ENCODE measurements around the gene TUBD1. TPM values are rescaled to one million over a fixed set of nuclear protein-coding genes. Genes with fewer than 3 reads are reported as not detected.
A peak's percentile ranks its signal among the peaks of the same experiment; 100 is the strongest.
"Not testable (repeated sequence)": the region's sequence is repeated elsewhere in the genome, so short reads cannot be mapped to it uniquely, and the experiment has no call there.

Gene TUBD1
- total and polyA plus RNA-seq, 4 donors = 11.0 to 16.1 (median 12.4) TPM

- WGBS (ENCODE audit: insufficient coverage) = no CpG with 5 or more reads among the region's 7 CpGs
- H3K4me1 ChIP-seq (ENCODE audit: control insufficient read depth, insufficient read depth, low read length); H3K27me3 ChIP-seq (ENCODE audit: control insufficient read depth, insufficient read depth, low read length); H3K27ac ChIP-seq (ENCODE audit: low read depth, low read length); H3K36me3 ChIP-seq (ENCODE audit: control insufficient read depth, insufficient read depth, low read length); H3K9me3 ChIP-seq (ENCODE audit: control insufficient read depth, insufficient read depth, low read length); DNase-seq (ENCODE audit: low read depth in 4 of 6, low spot score in 6 of 6); H3K4me3 ChIP-seq (ENCODE audit: low read depth, low read length): not testable (repeated sequence)
Observed at GRCh38 chr17:59828819-59829216, 63.9 kb downstream of the TUBD1 start.

- H3K4me1 ChIP-seq (ENCODE audit: control insufficient read depth, insufficient read depth, low read length) = peaks cover 7% of the 10 kb centered on the region
- no CpG with 5 or more reads among the region's 2 CpGs for WGBS (ENCODE audit: insufficient coverage)
- no peaks in the 10 kb centered on the region for H3K9me3 ChIP-seq (ENCODE audit: control insufficient read depth, insufficient read depth, low read length)
- no peak for DNase-seq (ENCODE audit: low read depth in 4 of 6, low spot score in 6 of 6)
- no peak overlapping the region for H3K4me3 ChIP-seq (ENCODE audit: low read depth, low read length)
- no peaks in the 10 kb centered on the region for H3K36me3 ChIP-seq (ENCODE audit: control insufficient read depth, insufficient read depth, low read length)
- H3K27ac ChIP-seq (ENCODE audit: low read depth, low read length) = no peak overlapping the region
- no peaks in the 10 kb centered on the region for H3K27me3 ChIP-seq (ENCODE audit: control insufficient read depth, insufficient read depth, low read length)
Observed at GRCh38 chr17:59828478-59828760, 64.3 kb downstream of the TUBD1 start.

- no peak overlapping the region for H3K4me3 ChIP-seq (ENCODE audit: low read depth, low read length)
- H3K9me3 ChIP-seq (ENCODE audit: control insufficient read depth, insufficient read depth, low read length) = no peaks in the 10 kb centered on the region
- peaks cover 7% of the 10 kb centered on the region for H3K4me1 ChIP-seq (ENCODE audit: control insufficient read depth, insufficient read depth, low read length)
- no peak overlapping the region for H3K27ac ChIP-seq (ENCODE audit: low read depth, low read length)
- peak in 1 of 6 donors; percentile 37 for DNase-seq (ENCODE audit: low read depth in 4 of 6, low spot score in 6 of 6)
- WGBS (ENCODE audit: insufficient coverage) = 95% methylated on average over 4 of the region's 5 CpGs
- no peaks in the 10 kb centered on the region for H3K36me3 ChIP-seq (ENCODE audit: control insufficient read depth, insufficient read depth, low read length)
- H3K27me3 ChIP-seq (ENCODE audit: control insufficient read depth, insufficient read depth, low read length) = no peaks in the 10 kb centered on the region
Observed at GRCh38 chr17:59827721-59828477, 64.8 kb downstream of the TUBD1 start.

- Histone ChIP-seq H3K27me3 (ENCODE audit: control insufficient read depth, insufficient read depth, low read length) (no peaks in the 10 kb centered on the region), H3K4me1 (ENCODE audit: control insufficient read depth, insufficient read depth, low read length) (peaks cover 7% of the 10 kb centered on the region), H3K9me3 (ENCODE audit: control insufficient read depth, insufficient read depth, low read length) (no peaks in the 10 kb centered on the region), H3K4me3 (ENCODE audit: low read depth, low read length) (no peak overlapping the region), H3K27ac (ENCODE audit: low read depth, low read length) (no peak overlapping the region), H3K36me3 (ENCODE audit: control insufficient read depth, insufficient read depth, low read length) (peaks cover under 1% of the 10 kb centered on the region)
- peak in 1 of 6 donors; percentile 57 for DNase-seq (ENCODE audit: low read depth in 4 of 6, low spot score in 6 of 6)
- 100% methylated on average over 3 of the region's 4 CpGs for WGBS (ENCODE audit: insufficient coverage)
Observed at GRCh38 chr17:59826706-59827453, 65.9 kb downstream of the TUBD1 start.

GRCh38 chr17:59825533-59826322 lies 67.0 kb downstream of the TUBD1 start:
- Histone ChIP-seq H3K4me1 (ENCODE audit: control insufficient read depth, insufficient read depth, low read length) (peaks cover 7% of the 10 kb centered on the region), H3K27me3 (ENCODE audit: control insufficient read depth, insufficient read depth, low read length) (no peaks in the 10 kb centered on the region), H3K9me3 (ENCODE audit: control insufficient read depth, insufficient read depth, low read length) (no peaks in the 10 kb centered on the region), H3K27ac (ENCODE audit: low read depth, low read length) (peak overlapping the region; percentile 41), H3K4me3 (ENCODE audit: low read depth, low read length) (no peak overlapping the region), H3K36me3 (ENCODE audit: control insufficient read depth, insufficient read depth, low read length) (peaks cover 3% of the 10 kb centered on the region)
- WGBS (ENCODE audit: insufficient coverage) = no CpG with 5 or more reads among the region's 5 CpGs
- DNase-seq (ENCODE audit: low read depth in 4 of 6, low spot score in 6 of 6) = peak in 1 of 6 donors; percentile 44

GRCh38 chr17:59815965-59816364 lies 76.8 kb downstream of the TUBD1 start:
- Histone ChIP-seq H3K27me3 (ENCODE audit: control insufficient read depth, insufficient read depth, low read length) (no peaks in the 10 kb centered on the region), H3K9me3 (ENCODE audit: control insufficient read depth, insufficient read depth, low read length) (no peaks in the 10 kb centered on the region), H3K27ac (ENCODE audit: low read depth, low read length) (no peak overlapping the region), H3K4me1 (ENCODE audit: control insufficient read depth, insufficient read depth, low read length) (no peaks in the 10 kb centered on the region), H3K4me3 (ENCODE audit: low read depth, low read length) (no peak overlapping the region), H3K36me3 (ENCODE audit: control insufficient read depth, insufficient read depth, low read length) (peaks cover 2% of the 10 kb centered on the region)
- no peak for DNase-seq (ENCODE audit: low read depth in 4 of 6, low spot score in 6 of 6)
- WGBS (ENCODE audit: insufficient coverage) = no CpG with 5 or more reads among the region's 1 CpG

- no CpG with 5 or more reads among the region's 3 CpGs for WGBS (ENCODE audit: insufficient coverage)
- no peaks in the 10 kb centered on the region for H3K27me3 ChIP-seq (ENCODE audit: control insufficient read depth, insufficient read depth, low read length)
- no peak for DNase-seq (ENCODE audit: low read depth in 4 of 6, low spot score in 6 of 6)
- no peaks in the 10 kb centered on the region for H3K9me3 ChIP-seq (ENCODE audit: control insufficient read depth, insufficient read depth, low read length)
- no peak overlapping the region for H3K4me3 ChIP-seq (ENCODE audit: low read depth, low read length)
- peaks cover 6% of the 10 kb centered on the region for H3K36me3 ChIP-seq (ENCODE audit: control insufficient read depth, insufficient read depth, low read length)
- no peaks in the 10 kb centered on the region for H3K4me1 ChIP-seq (ENCODE audit: control insufficient read depth, insufficient read depth, low read length)
- H3K27ac ChIP-seq (ENCODE audit: low read depth, low read length) = no peak overlapping the region
Observed at GRCh38 chr17:59814685-59815084, 78.1 kb downstream of the TUBD1 start.

GRCh38 chr17:59814276-59814675 lies 78.5 kb downstream of the TUBD1 start:
- WGBS (ENCODE audit: insufficient coverage) = no CpG with 5 or more reads among the region's 1 CpG

GRCh38 chr17:59812139-59812538 lies 80.6 kb downstream of the TUBD1 start:
- no CpG with 5 or more reads among the region's 3 CpGs for WGBS (ENCODE audit: insufficient coverage)

More at GRCh38 chr17:59814276-59814675, 78.5 kb downstream of the TUBD1 start:
- no peak overlapping the region for H3K4me3 ChIP-seq (ENCODE audit: low read depth, low read length)
- peaks cover 6% of the 10 kb centered on the region for H3K36me3 ChIP-seq (ENCODE audit: control insufficient read depth, insufficient read depth, low read length)
- H3K4me1 ChIP-seq (ENCODE audit: control insufficient read depth, insufficient read depth, low read length) = no peaks in the 10 kb centered on the region
- H3K27me3 ChIP-seq (ENCODE audit: control insufficient read depth, insufficient read depth, low read length) = no peaks in the 10 kb centered on the region
- DNase-seq (ENCODE audit: low read depth in 4 of 6, low spot score in 6 of 6) = no peak
- no peak overlapping the region for H3K27ac ChIP-seq (ENCODE audit: low read depth, low read length)
- H3K9me3 ChIP-seq (ENCODE audit: control insufficient read depth, insufficient read depth, low read length) = no peaks in the 10 kb centered on the region

More at GRCh38 chr17:59812139-59812538, 80.6 kb downstream of the TUBD1 start:
- H3K27me3 ChIP-seq (ENCODE audit: control insufficient read depth, insufficient read depth, low read length) = no peaks in the 10 kb centered on the region
- H3K27ac ChIP-seq (ENCODE audit: low read depth, low read length) = no peak overlapping the region
- no peaks in the 10 kb centered on the region for H3K9me3 ChIP-seq (ENCODE audit: control insufficient read depth, insufficient read depth, low read length)
- DNase-seq (ENCODE audit: low read depth in 4 of 6, low spot score in 6 of 6) = no peak
- H3K4me3 ChIP-seq (ENCODE audit: low read depth, low read length) = no peak overlapping the region
- H3K4me1 ChIP-seq (ENCODE audit: control insufficient read depth, insufficient read depth, low read length) = no peaks in the 10 kb centered on the region
- H3K36me3 ChIP-seq (ENCODE audit: control insufficient read depth, insufficient read depth, low read length) = peaks cover 6% of the 10 kb centered on the region
